ENCODE results near the gene MYB. TPM values are rescaled to one million over a fixed set of nuclear protein-coding genes. Genes with fewer than 3 reads are reported as not detected.

The MYB gene
- total RNA-seq, 2 experiments from 2014 or later, result 14.6 to 15.9 TPM

- Mint-ChIP-seq H3K27ac (peak overlapping the region; percentile 92), H3K4me1 (ENCODE audit: low read depth) (peaks cover 20% of the 10 kb centered on the region), H3K4me3 (peak overlapping the region; percentile 89), H3K27me3 (ENCODE audit: low read depth) (no peaks in the 10 kb centered on the region), H3K36me3 (ENCODE audit: low read depth) (peaks cover 15% of the 10 kb centered on the region), H3K9me3 (no peaks in the 10 kb centered on the region)
- peak; percentile 20 for DNase-seq
- intact Hi-C loops (cut with micrococcal nuclease), result loop anchor here (5.0 to 10.0 kb wide), 7 partner anchors 244 to 1227 kb away; partner anchors contain the start of genes AHI1, BCLAF1 and TBPL1
- CTCF ChIA-PET, result interaction anchor here (1.0 to 2.0 kb wide), 5 partner anchors 19 to 95 kb away, joined by 3 to 15 read pairs (median 4); no protein-coding TSS in a partner anchor
Measured at GRCh38 chr6:135181333-135182070, 394 bp downstream of the MYB start.

- Mint-ChIP-seq H3K27ac (peak overlapping the region; percentile 92), H3K27me3 (ENCODE audit: low read depth) (no peaks in the 10 kb centered on the region), H3K4me1 (ENCODE audit: low read depth) (peaks cover 15% of the 10 kb centered on the region), H3K36me3 (ENCODE audit: low read depth) (peaks cover 19% of the 10 kb centered on the region), H3K9me3 (no peaks in the 10 kb centered on the region), H3K4me3 (peak overlapping the region; percentile 89)
- CTCF ChIA-PET, result interaction anchor here (0.9 to 2.0 kb wide), 4 partner anchors 20 to 133 kb away, joined by 3 to 15 read pairs (median 8); no protein-coding TSS in a partner anchor
- peak; percentile 52 for DNase-seq
- intact Hi-C loops (cut with micrococcal nuclease), result loop anchor here (1.0 to 10.0 kb wide), 19 partner anchors 15 to 1228 kb away; partner anchors contain the start of genes AHI1, BCLAF1, HBS1L and TBPL1
Measured at GRCh38 chr6:135182071-135183001, 1.2 kb downstream of the MYB start.

- CTCF ChIA-PET, result interaction anchor here (0.7 to 2.0 kb wide), 24 partner anchors 9 to 243 kb away, joined by 3 to 15 read pairs (median 4); no protein-coding TSS in a partner anchor
- Mint-ChIP-seq H3K36me3 (ENCODE audit: low read depth) (peaks cover 19% of the 10 kb centered on the region), H3K27me3 (ENCODE audit: low read depth) (no peaks in the 10 kb centered on the region), H3K9me3 (no peaks in the 10 kb centered on the region), H3K4me1 (ENCODE audit: low read depth) (peaks cover 15% of the 10 kb centered on the region), H3K27ac (peak overlapping the region; percentile 89), H3K4me3 (peak overlapping the region; percentile 89)
- DNase-seq, result peak; percentile 82
- intact Hi-C loops (cut with micrococcal nuclease), result loop anchor here (1.0 to 10.0 kb wide), 19 partner anchors 14 to 1228 kb away; partner anchors contain the start of genes AHI1, BCLAF1, HBS1L and TBPL1
Measured at GRCh38 chr6:135183002-135183531, 2.0 kb downstream of the MYB start.

- peak; percentile 92 for DNase-seq
- H3K27ac Mint-ChIP-seq, result peak overlapping the region; percentile 89
- peaks cover 24% of the 10 kb centered on the region for H3K36me3 Mint-ChIP-seq (ENCODE audit: low read depth)
- H3K27me3 Mint-ChIP-seq (ENCODE audit: low read depth), result no peaks in the 10 kb centered on the region
- intact Hi-C loops (cut with micrococcal nuclease), result loop anchor here (1.0 to 10.0 kb wide), 20 partner anchors 14 to 1229 kb away; partner anchors contain the start of genes AHI1, BCLAF1, HBS1L and TBPL1
- H3K9me3 Mint-ChIP-seq, result no peaks in the 10 kb centered on the region
- CTCF ChIA-PET, result interaction anchor here (0.6 to 2.0 kb wide), 35 partner anchors 9 to 243 kb away, joined by 3 to 15 read pairs (median 4); no protein-coding TSS in a partner anchor
- H3K4me3 Mint-ChIP-seq, result peak overlapping the region; percentile 89
- H3K4me1 Mint-ChIP-seq (ENCODE audit: low read depth), result peaks cover 15% of the 10 kb centered on the region
Measured at GRCh38 chr6:135183532-135184440, 2.7 kb downstream of the MYB start.

- intact Hi-C loops (cut with micrococcal nuclease), result loop anchor here (10.0 kb wide), 2 partner anchors 661 to 1231 kb away; partner anchors contain the start of gene TBPL1
- H3K4me3 Mint-ChIP-seq, result no peak overlapping the region
- H3K9me3 Mint-ChIP-seq, result no peaks in the 10 kb centered on the region
- no peak for DNase-seq
- no peak overlapping the region for H3K27ac Mint-ChIP-seq
- peaks cover 12% of the 10 kb centered on the region for H3K4me1 Mint-ChIP-seq (ENCODE audit: low read depth)
- CTCF ChIA-PET, result interaction anchor here (1.2 to 1.4 kb wide), 2 partner anchors 98 to 100 kb away, joined by 3 to 5 read pairs; no protein-coding TSS in a partner anchor
- no peaks in the 10 kb centered on the region for H3K27me3 Mint-ChIP-seq (ENCODE audit: low read depth)
- peaks cover 37% of the 10 kb centered on the region for H3K36me3 Mint-ChIP-seq (ENCODE audit: low read depth)
Measured at GRCh38 chr6:135185483-135185882, 4.4 kb downstream of the MYB start.

- no peak overlapping the region for H3K4me3 Mint-ChIP-seq
Measured at GRCh38 chr6:135186255-135186654, 5.1 kb downstream of the MYB start.

DNA sequence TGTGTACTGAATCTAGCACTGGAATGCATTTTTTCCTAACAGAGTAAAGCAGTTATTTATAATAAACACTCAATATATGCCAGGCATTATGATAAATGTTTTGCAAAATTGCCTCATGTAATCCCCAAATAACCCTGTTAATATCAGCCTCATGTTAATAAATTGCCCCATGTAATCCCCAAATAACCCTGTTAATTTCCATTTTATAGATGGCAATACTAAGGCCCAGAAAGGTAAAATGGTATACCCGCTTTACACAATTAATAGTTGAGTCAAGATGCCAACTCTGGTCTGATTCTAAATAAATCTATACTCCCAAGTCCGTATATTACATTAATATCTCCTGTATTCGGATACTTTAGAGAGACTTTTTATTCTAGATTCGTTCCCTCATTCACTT is 6.3 kb downstream of the MYB start:
- CTCF ChIA-PET, result interaction anchor here (1.0 to 1.8 kb wide), 3 partner anchors 42 to 247 kb away, joined by 3 to 7 read pairs (median 5); no protein-coding TSS in a partner anchor
- no peak overlapping the region for H3K27ac Mint-ChIP-seq
- no peak overlapping the region for H3K4me3 Mint-ChIP-seq
- peaks cover 41% of the 10 kb centered on the region for H3K36me3 Mint-ChIP-seq (ENCODE audit: low read depth)
- no peaks in the 10 kb centered on the region for H3K9me3 Mint-ChIP-seq
- no peaks in the 10 kb centered on the region for H3K27me3 Mint-ChIP-seq (ENCODE audit: low read depth)
- no peak for DNase-seq
- peaks cover 12% of the 10 kb centered on the region for H3K4me1 Mint-ChIP-seq (ENCODE audit: low read depth)
- intact Hi-C loops (cut with micrococcal nuclease), result loop anchor here (10.0 kb wide), 2 partner anchors 663 to 1233 kb away; partner anchors contain the start of gene TBPL1

More at GRCh38 chr6:135186255-135186654, 5.1 kb downstream of the MYB start:
- Mint-ChIP-seq H3K27me3 (ENCODE audit: low read depth) (no peaks in the 10 kb centered on the region), H3K36me3 (ENCODE audit: low read depth) (peaks cover 37% of the 10 kb centered on the region), H3K4me1 (ENCODE audit: low read depth) (peaks cover 12% of the 10 kb centered on the region), H3K27ac (no peak overlapping the region), H3K9me3 (no peaks in the 10 kb centered on the region)
- DNase-seq, result no peak
- intact Hi-C loops (cut with micrococcal nuclease), result loop anchor here (10.0 kb wide), 2 partner anchors 661 to 1231 kb away; partner anchors contain the start of gene TBPL1
- CTCF ChIA-PET, result interaction anchor here (0.7 to 1.3 kb wide), 2 partner anchors 124 to 246 kb away, joined by 4 to 5 read pairs; no protein-coding TSS in a partner anchor

DNA sequence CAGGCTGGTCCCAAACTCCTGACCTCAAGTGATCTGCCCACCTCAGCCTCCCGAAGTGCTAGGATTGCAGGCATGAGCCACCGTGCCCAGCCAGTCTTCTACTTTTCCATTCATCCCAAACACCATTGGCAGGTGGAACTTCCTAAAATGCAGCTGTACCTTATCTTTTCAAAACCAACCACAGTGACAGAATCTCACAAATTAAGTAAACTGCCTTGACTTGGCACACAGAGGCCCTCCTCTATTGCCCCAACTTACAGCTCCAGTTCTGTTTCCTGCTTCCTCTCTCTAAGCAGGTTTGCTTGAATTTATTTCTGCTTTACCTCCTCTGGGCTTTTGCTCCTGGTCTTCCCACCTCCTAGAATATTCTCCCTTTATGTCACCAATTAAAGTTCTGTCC is 7.6 kb downstream of the MYB start:
- CTCF ChIA-PET, result interaction anchor here (0.5 to 1.8 kb wide), 4 partner anchors 38 to 248 kb away, joined by 3 to 7 read pairs (median 6); no protein-coding TSS in a partner anchor
- intact Hi-C loops (cut with micrococcal nuclease), result loop anchor here (10.0 kb wide), 2 partner anchors 664 to 1234 kb away; partner anchors contain the start of gene TBPL1
- no peak for DNase-seq
- Mint-ChIP-seq H3K9me3 (no peaks in the 10 kb centered on the region), H3K27me3 (ENCODE audit: low read depth) (no peaks in the 10 kb centered on the region), H3K27ac (no peak overlapping the region), H3K4me1 (ENCODE audit: low read depth) (peaks cover 7% of the 10 kb centered on the region), H3K36me3 (ENCODE audit: low read depth) (peaks cover 50% of the 10 kb centered on the region), H3K4me3 (no peak overlapping the region)

DNA sequence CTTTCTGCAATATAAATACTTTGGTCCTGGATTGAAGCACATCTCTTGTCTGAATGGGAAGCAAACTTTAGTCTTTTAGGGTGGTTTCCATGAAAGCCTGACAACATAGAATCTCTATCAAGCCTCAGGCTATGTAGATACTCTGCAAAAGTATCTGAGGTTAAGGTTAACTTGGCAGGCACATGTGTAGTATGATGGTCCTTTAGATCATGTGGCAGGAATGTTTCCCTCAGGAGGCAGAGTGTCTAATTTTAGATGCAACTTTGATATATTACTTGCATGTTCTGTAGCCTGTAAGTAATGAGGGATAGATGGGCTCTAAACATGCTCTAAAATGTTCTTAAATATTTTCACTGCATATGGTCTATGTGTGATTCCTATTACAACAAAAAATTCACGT is 8.2 kb downstream of the MYB start:
- Mint-ChIP-seq H3K4me3 (no peak overlapping the region), H3K9me3 (no peaks in the 10 kb centered on the region), H3K27ac (no peak overlapping the region), H3K4me1 (ENCODE audit: low read depth) (peaks cover 3% of the 10 kb centered on the region), H3K27me3 (ENCODE audit: low read depth) (no peaks in the 10 kb centered on the region), H3K36me3 (ENCODE audit: low read depth) (peaks cover 57% of the 10 kb centered on the region)
- intact Hi-C loops (cut with micrococcal nuclease), result loop anchor here (10.0 kb wide), 2 partner anchors 665 to 1235 kb away; partner anchors contain the start of gene TBPL1
- DNase-seq, result no peak
- CTCF ChIA-PET, result interaction anchor here (0.9 kb wide), 1 partner anchor 142 kb away, joined by 4 read pairs; no protein-coding TSS in a partner anchor

- Mint-ChIP-seq H3K27ac (no peak overlapping the region), H3K4me3 (no peak overlapping the region), H3K9me3 (no peaks in the 10 kb centered on the region), H3K27me3 (ENCODE audit: low read depth) (no peaks in the 10 kb centered on the region), H3K4me1 (ENCODE audit: low read depth) (peaks cover 12% of the 10 kb centered on the region), H3K36me3 (ENCODE audit: low read depth) (peaks cover 61% of the 10 kb centered on the region)
- DNase-seq, result no peak
- CTCF ChIA-PET, result interaction anchor here (0.6 to 1.0 kb wide), 2 partner anchors 8 to 69 kb away, joined by 3 to 6 read pairs; no protein-coding TSS in a partner anchor
- intact Hi-C loops (cut with micrococcal nuclease), result no loop called here
Measured at GRCh38 chr6:135191508-135192255, 10.6 kb downstream of the MYB start.
